Cardiac fibroblast (primary cell): Measurements from ENCODE around the gene HOXB2.

Experiments used
- DNase-seq, 2 donors: peaks; one replicate each; pipeline versions ENCODE4 v3.0.0 to v3.0.0-alpha.2; 2010; ENCODE audit warnings: low read depth in 2 of 2
- H3K4me3 ChIP-seq, 2 donors: replicated peaks in 1 of 2; 1 replicate in 1 of 2; 2 replicates in 1 of 2; pipeline ENCODE4 v1.5.1; 2011; ENCODE audit warnings: low read depth in 2 of 2, low read length in 2 of 2, mild to moderate bottlenecking in 2 of 2, moderate library complexity in 1 of 2
- TF ChIP-seq, protein P1 (sequence below): IDR thresholded peaks from one replicate; pipeline ENCODE4 v1.5.1; 2011; ENCODE audit warnings: low read depth, mild to moderate bottlenecking, low read length, inconsistent platforms

The HOXB2 gene

DNA sequence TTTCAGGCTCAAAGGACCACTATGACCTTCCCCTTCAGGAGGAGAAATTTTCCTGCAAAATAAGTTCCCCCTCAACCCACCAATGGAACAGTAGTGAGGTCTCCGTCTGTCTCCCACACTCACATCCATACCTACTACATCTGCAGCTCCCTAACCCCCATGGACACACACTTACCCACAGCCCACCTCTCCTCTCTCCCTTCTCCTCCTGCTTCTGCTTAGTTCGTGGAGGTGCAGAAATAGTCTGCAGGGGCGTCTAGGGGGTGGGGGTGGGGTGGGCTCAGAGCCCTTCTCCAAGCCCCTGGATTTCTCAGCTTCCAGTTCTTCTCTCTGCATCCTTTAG is 24.3 kb upstream of the HOXB2 start:
- H3K4me3 ChIP-seq = no peak overlapping the region
- TF ChIP-seq, protein P1, sequence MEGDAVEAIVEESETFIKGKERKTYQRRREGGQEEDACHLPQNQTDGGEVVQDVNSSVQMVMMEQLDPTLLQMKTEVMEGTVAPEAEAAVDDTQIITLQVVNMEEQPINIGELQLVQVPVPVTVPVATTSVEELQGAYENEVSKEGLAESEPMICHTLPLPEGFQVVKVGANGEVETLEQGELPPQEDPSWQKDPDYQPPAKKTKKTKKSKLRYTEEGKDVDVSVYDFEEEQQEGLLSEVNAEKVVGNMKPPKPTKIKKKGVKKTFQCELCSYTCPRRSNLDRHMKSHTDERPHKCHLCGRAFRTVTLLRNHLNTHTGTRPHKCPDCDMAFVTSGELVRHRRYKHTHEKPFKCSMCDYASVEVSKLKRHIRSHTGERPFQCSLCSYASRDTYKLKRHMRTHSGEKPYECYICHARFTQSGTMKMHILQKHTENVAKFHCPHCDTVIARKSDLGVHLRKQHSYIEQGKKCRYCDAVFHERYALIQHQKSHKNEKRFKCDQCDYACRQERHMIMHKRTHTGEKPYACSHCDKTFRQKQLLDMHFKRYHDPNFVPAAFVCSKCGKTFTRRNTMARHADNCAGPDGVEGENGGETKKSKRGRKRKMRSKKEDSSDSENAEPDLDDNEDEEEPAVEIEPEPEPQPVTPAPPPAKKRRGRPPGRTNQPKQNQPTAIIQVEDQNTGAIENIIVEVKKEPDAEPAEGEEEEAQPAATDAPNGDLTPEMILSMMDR = no peak
- DNase-seq = no peak

DNA sequence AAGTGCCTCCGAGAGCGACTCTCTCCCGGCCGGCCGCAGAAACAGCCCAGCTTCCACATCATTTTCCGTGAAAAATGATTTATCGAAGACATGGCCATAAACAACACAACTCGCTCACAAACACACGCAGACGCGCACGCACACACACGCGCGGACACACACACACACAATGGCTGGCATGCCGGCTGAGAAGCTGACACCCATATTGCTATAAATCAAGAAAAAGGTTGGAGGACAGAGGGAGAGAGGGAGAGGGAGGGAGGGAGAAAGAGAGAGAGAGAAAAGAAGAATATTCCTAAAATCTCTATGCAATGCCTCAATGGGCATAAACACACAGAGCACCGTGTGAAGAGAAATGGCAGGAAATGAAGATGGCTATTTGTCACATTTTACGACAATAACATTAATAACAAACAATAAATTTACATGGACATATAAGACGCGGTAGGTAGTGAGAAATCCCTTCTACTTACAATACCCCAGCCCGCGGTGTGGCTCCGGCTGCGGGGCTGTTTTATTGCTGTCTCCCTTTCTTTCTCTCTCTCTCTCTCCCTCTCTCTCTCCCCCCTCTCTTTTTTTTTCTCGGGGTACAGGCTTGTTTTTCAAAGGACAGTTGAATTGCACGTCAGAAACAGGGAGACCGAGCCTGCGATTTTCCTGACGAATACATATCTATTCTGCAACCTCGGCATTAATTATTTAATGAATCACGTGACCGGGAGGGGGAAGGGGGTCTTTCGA is 23.8 kb upstream of the HOXB2 start:
- peak overlapping the region in 1 of 2 donors; percentile 26 for H3K4me3 ChIP-seq
- no peak for DNase-seq
- TF ChIP-seq, protein P1 = no peak

DNA sequence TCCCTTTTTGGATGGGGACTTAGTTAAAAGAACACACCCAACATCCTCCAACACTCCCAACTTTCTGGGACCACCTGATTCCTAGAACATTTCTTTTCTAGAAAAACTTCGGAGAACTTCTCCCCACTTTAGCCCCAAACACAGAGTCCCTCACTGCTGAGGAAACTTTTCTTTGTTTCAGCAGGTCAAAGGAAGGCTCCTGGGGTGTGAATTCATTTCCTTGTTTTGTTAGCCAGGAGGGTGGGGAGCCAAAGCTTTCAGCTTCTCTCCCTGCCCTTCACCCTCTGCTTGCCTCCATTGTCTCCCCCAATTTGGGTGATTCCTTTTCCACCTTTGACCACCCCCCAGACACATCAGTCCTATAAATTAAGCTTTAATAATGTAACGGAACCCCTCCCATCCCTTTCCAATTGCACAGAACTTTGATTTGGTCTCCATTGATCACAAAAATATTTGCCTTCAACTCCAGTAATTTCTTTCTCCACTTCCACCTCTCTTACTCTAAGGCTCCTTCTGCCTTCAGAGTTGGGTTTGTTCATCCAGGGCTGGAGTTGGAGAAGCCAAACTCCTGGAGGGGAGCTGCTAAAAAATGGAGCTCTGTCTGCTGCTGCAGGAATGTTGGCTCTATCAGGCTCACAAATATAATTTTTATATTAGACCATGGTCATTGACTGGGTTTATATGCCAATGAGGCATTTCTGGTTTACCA is 22.9 kb upstream of the HOXB2 start:
- H3K4me3 ChIP-seq = no peak overlapping the region
- DNase-seq = no peak
- TF ChIP-seq, protein P1 = no peak

DNA sequence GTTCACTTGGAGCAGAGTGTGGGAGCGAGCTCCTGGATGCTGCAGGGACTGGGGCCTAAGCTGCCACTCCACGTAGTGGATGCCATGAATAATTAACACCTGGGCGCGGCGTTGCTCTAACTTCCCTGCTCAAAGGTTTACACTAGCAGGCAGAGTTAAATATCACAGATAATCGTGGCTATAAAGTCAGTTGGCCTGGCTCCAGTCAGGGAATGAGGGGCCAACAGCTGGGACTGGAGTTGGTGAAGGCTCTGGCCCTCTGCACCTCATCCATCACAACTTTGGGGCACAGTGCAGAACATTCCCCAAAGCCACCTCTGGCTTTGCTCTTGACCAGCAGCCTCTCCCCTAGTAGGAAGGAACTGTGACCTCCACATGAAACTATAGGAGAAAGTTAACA is 22.3 kb upstream of the HOXB2 start:
- TF ChIP-seq, protein P1 = no peak
- H3K4me3 ChIP-seq = no peak overlapping the region
- DNase-seq = no peak

DNA sequence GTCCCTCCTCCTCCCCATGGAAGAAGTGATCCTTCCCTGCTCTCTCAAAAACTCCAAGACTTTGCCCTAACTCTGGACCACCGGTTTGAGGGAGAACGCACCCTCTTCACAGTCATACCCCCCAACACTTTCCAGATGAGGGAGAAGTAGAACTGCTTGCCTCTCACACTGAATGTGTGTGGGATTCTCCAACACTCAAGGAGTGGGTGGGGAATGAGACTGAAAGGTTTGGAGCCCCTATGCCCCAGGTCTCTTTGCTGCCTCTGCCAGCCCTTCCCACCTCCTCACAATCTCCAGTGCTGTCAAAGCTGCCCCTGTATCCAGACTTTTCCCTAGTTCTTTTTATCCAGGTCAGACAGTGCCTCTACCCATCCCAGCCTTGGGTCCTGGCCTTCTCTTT is 21.8 kb upstream of the HOXB2 start:
- DNase-seq = no peak
- H3K4me3 ChIP-seq = no peak overlapping the region
- TF ChIP-seq, protein P1 = no peak

DNA sequence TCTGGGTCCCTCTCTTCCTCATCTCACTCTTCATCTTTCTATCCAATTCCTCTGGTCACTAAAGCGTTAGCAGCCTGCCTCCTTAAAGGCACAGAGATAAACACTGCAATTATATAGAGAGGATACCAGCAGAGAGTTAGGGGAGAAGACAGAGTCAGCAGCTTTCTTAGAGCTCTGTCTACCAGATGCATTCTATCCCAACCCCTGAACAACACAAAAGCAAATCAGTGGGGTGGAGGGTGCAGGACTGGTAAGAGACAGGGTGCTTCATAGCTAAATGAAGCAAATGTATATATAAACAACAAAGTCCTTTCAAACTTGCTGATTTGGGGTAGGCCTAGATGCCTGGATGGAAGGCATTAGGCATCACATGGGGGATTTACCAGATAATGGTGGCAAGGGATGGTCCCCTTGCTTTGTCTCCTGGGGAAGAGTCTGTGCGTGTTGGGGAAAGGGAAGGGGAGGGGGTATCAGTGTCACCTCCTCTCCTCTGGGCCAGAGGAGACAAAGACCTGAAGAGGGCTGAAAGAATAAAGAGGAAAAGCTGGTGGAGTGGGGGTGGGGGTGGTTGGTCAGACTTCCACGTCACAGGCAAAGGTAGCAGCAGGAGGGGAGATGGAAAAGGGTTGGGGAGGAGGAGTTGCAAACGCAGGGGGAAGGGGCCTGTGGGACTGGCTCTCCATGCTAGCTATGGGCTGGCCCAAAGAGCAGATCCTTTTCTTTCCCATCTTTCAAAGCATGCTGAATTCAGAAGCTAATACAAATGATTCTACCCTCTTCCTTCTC is 21.2 kb upstream of the HOXB2 start:
- no peak for DNase-seq
- no peak overlapping the region for H3K4me3 ChIP-seq
- TF ChIP-seq, protein P1 = no peak
